GM13976 (cell line): ENCODE results near the gene BRD1.

Experiments used
- DNase-seq: peaks from one replicate; pipeline ENCODE4 v3.0.0; 2012; ENCODE audit warnings: low spot score
- in situ Hi-C: fragments of 300-500 bp; cut with MboI; formaldehyde crosslinking; loops from one replicate; pipeline ENCODE4 v1.12.0; 2022; ENCODE audit warnings: low sequenced_read_pairs, mixed read lengths, inconsistent platforms; ENCODE audit not compliant: unreplicated experiment
- TF ChIP-seq, protein P1 (sequence below): IDR thresholded peaks from 2 replicates; pipeline ENCODE4 v1.5.1; 2012; ENCODE audit warnings: borderline replicate concordance, mild to moderate bottlenecking; ENCODE audit not compliant: insufficient read depth; ENCODE audit errors: extremely low read depth, missing control alignments, control extremely low read depth

Gene BRD1

DNA sequence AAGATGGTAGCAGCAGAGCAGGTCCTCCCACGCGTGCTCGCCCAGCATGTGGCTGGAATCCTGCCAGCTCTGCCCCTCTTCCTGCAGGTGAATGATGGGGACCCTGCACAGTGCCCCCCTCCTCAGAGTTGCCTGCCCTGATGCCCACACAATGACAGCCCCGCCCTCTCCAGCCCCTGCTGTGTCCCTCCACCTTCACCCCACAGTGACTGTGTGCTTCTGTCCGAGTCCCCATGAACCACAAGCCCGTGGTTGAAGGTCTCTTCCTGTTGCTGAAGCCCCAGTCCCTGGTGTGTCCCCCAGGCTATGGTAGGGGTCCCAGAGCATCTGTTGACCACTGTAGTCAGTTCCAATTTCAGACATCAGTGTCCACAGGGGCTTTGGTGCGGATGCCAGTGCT lies 71.0 kb downstream of the BRD1 start:
- in situ Hi-C loops = loop anchor here (25.0 kb wide), 1 partner anchor 281 kb away; no protein-coding TSS in a partner anchor
- DNase-seq = no peak
- TF ChIP-seq, protein P1, sequence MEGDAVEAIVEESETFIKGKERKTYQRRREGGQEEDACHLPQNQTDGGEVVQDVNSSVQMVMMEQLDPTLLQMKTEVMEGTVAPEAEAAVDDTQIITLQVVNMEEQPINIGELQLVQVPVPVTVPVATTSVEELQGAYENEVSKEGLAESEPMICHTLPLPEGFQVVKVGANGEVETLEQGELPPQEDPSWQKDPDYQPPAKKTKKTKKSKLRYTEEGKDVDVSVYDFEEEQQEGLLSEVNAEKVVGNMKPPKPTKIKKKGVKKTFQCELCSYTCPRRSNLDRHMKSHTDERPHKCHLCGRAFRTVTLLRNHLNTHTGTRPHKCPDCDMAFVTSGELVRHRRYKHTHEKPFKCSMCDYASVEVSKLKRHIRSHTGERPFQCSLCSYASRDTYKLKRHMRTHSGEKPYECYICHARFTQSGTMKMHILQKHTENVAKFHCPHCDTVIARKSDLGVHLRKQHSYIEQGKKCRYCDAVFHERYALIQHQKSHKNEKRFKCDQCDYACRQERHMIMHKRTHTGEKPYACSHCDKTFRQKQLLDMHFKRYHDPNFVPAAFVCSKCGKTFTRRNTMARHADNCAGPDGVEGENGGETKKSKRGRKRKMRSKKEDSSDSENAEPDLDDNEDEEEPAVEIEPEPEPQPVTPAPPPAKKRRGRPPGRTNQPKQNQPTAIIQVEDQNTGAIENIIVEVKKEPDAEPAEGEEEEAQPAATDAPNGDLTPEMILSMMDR = no peak

DNA sequence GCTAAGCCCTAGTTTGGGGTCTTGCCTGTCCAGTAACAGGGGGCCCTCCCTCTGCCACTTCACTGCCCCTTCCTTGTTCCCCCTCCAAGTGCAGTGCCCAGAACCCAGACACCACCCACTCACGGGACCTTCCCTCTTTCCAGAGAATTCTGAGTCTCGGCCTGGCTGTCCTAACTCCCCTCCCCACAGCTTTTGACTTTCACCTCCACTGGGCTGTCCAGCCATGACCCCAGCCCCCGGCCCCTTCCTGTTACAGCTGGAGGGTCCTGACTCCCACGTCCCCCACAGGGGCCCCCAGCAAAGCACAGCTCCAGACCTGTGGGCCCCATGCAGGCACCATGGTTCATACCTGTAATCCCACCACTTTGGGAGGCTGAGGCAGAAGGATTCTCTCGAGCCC lies 71.5 kb downstream of the BRD1 start:
- TF ChIP-seq, protein P1 = no peak
- in situ Hi-C loops = loop anchor here (25.0 kb wide), 1 partner anchor 281 kb away; no protein-coding TSS in a partner anchor
- DNase-seq = no peak

DNA sequence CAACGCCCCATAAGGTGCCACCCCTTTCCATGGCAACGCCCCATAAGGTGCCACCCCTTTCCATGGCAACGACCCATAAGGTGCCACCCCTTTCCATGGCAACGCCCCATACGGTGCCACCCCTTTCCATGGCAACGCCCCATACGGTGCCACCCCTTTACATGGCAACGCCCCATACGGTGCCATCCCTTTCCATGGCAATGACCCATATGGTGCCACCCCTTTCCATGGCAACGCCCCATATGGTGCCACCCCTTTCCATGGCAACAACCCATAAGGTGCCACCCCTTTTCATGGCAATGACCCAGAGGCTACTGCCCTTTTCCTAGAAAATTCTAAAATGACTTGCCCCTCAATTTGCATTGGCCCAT lies 72.1 kb downstream of the BRD1 start:
- DNase-seq = no peak
- in situ Hi-C loops = loop anchor here (25.0 kb wide), 1 partner anchor 282 kb away; no protein-coding TSS in a partner anchor
- TF ChIP-seq, protein P1 = no peak

DNA sequence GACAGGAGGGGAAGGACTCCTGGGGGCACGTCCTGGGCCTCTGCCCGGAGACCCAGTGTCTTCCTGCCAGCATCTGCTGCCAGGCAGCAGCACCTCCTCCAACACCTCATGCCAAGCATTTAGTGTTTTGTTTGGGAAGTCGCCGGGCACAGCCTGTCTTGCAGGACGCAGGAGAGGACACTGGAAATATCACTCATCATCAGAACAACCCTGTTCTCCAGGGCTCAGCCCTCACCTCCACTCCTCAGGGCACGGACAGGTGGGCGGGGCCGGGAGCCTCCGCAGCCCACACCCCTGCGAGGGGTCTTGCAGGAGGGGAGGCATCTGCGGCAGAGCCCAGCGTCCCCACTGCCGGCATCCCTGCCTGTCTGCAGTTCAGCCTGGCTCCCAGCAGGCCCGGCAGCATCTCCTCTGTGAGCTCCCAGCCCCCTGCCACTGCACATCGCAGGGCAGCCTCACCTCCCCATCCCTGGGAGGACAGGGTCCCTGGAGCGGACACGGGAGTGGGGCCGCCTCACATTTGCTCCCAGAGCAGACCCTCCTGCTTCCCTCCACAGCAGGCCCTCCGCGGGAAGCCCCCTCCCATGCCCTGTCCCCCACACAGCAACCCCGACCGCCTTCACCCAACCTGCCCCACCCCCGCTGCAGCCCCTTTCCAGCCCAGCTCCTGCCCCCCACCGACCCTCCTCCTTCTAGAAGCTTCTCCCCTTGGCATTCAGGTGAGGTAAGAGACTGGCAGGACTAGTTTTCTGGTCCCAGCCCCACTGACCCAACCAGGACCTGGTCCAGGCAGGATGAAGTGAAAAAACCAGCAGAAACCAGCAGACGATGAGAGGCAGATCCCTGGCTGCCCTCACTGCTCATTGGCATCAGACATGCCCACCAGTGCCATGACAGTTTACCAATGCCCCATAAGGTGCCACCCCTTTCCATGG lies 72.7 kb downstream of the BRD1 start:
- TF ChIP-seq, protein P1 = no peak
- DNase-seq = peak; percentile 21
- in situ Hi-C loops = loop anchor here (25.0 kb wide), 1 partner anchor 282 kb away; no protein-coding TSS in a partner anchor

DNA sequence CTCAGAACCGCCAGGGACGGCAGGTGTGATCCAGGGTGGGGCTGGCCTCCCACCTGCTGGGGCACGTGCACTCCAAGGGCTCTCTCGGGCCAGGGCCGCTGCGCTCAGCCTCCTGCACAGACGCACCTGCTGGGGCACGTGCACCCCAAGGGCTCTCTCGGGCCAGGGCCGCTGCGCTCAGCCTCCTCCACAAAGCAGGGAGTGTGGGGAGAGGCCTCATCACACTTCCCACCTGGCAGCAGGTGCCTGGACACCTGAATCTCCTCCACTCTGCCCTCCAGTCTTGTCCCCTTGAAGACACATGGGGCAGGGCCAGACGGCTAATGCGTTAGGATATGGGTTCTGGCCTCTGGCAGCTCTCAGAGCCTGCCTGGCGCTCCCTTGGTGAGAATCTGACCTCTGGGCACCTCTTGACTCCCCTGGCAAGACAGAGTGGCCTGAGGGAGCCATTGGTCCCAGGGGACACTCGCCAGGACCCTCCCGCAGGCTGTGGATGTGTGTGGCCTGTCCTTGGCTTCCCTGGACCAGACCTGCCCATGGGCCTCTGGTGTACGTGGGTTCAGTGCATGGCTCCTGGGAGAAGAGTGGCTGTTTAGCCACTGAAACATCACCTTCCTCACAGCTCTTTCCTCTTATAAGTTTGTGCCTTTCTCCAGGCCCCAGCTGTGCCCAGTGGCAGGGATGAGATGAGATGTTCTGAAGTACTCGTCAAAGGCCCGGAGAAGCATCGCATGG lies 73.5 kb downstream of the BRD1 start:
- DNase-seq = peak; percentile 36
- TF ChIP-seq, protein P1 = no peak
- in situ Hi-C loops = loop anchor here (25.0 kb wide), 1 partner anchor 283 kb away; no protein-coding TSS in a partner anchor

DNA sequence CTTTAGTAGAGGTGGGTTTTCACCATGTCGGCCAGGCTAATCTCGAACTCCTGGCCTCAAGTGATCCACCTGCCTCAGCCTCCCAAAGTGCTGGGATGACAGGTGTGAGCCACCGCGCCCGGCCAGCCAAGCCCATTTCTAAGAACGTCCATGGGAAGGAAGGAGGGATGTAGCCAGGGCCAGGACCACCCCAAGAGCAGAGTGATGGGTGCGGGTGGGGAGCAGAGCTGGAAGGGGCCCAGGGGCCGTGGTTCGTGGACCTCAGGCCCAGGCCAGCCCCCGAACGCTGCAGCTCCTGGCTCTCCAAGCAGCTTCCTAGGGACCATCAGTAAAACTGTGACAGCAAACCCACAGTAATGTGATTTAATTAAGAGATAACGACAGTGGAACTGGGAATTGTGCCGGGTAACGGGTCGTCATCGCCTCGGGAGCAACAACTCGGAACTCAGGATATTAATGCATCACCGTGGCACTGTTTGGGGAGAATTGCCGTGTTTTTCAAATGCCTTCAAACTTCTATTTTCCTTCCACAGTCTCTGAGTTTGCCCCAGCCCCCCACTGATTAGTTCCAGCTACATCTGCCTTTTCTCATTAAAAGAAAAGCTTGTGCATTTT lies 74.3 kb downstream of the BRD1 start:
- TF ChIP-seq, protein P1 = no peak
- in situ Hi-C loops = loop anchor here (25.0 kb wide), 1 partner anchor 284 kb away; no protein-coding TSS in a partner anchor
- peak; percentile 34 for DNase-seq
